Stimulated activated CD4-positive, alpha-beta T cell treated with anti-CD3 and anti-CD28 coated beads, Interleukin-1b, Interleukin-23, amount 100 ng/mL, for 1 hour (primary cell): ENCODE results near the gene HGF.

Experiments
- DNase-seq, 2 donors: peaks; one replicate each; pipeline ENCODE4 v3.0.0-alpha.2; 2020; ENCODE audit warnings: low read depth in 2 of 2

HGF gene

GRCh38 chr7:81682873-81683272, 87.0 kb downstream of the HGF start:
- DNase-seq = no peak

DNA sequence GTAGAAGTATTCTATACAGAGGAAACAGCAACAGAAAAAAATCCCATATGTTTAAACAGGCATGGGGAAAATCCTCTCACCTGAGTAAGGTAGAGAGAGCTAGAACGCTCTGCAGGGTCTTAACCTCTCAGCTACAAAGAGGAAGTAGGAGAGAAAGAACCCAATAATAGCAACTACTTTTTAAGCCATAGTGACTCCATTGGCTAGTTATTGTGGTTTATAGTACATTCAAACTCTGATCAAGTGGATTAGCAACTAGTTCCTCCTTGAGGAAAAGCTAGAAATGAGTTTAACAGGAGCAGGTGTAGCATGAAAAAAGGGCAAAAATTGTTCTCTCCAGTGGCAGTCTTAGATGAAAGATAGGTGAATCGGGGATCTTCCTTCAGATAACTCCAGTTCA, 89.7 kb downstream of the HGF start:
- DNase-seq = no peak

- DNase-seq = no peak
These were observed 93.0 kb downstream of the HGF start for GRCh38 chr7:81676813-81677212.

DNA sequence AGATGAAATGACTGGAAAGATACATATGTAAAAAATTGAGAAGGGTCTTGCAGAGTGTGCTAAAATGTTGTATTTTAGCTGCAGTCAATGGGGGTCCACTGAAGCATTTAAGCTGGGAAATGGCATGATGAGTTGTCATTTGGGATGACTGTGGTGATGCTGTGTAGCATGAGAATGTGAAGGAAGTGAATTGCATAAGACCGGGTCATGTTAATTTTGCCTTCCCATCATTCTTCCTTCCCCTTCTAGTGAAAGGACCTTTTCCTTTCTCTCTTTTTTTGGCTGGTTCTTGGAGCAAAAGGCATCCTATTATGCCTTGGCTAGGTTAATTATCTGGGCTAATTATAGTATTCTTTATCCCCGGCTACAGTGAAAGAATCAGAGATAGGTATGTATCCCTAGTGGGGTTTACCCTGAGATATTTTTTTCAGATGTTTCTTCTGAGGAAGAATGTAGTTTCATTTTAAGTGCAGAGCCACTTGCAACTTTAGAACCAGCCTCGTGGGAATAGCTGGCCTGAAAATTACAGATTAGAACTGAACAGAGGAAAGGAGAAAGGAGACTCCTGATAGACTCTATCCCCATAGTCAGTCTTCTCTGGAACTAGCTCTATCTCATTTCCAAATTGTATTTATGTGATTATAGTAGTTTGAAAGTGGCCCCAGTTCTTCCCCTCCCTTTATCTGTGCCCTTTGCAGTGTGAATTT, 93.6 kb downstream of the HGF start:
- no peak for DNase-seq

DNA sequence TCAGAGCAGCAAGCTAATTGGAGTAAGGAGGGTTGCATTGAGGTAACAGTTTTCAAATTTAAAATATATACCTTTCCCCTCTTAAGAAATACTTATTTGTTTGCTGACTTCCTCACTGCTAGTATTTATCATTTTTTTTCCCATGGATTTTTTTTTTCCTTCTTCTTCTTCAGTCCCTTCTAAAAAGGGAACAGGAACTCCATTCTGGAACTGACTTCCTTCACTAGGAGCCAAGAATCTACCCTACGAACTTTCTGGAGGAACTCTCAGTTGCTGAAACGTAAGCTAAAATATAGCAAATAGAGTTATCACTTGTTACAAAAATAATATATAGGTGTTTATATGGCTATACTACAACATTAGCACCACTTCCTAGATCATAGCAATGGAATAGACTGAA, 95.4 kb downstream of the HGF start:
- DNase-seq = no peak

- no peak for DNase-seq
These were observed 97.0 kb downstream of the HGF start for GRCh38 chr7:81672872-81673271.

GRCh38 chr7:81669476-81670105, 100.3 kb downstream of the HGF start:
- DNase-seq = no peak

- DNase-seq = no peak
These were observed 103.6 kb downstream of the HGF start for GRCh38 chr7:81666209-81666608.

DNA sequence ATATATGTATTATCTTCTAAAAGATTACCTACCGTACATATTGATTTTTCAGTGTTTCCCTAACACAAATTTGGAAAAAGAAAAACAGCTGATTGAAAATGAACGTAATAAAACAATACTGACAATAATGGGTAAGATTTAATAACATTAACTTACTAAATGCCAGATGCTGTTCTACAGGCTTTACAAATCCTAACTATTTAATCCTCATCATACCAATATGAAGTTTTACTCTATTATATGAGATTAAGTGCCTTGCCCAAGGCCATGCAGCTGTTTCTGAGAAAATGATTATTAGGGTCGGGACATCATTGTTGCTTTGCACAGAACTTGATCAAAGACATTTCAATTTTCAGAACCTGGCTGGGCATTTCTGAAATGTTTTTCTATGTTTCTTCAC, 104.6 kb downstream of the HGF start:
- DNase-seq = no peak

DNA sequence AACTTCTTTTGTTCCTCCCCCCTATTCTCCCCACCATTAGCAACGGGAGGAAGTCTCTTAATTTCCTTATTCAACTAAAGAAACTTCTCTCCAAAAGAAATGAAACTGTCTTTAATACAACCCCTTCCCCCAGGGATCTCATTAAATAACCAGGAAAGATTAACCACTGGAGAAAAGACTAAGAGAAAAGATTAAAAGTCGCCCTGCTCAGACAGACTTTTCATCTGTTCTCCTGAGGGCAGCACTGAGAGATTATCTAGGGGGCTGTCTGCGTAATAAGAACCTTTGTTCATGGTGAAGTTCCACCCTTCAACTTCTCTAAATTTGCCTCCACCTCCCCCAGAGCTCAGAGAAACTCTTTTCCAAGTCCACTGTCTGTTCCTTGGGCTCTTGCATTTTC, 105.5 kb downstream of the HGF start:
- DNase-seq = no peak

DNA sequence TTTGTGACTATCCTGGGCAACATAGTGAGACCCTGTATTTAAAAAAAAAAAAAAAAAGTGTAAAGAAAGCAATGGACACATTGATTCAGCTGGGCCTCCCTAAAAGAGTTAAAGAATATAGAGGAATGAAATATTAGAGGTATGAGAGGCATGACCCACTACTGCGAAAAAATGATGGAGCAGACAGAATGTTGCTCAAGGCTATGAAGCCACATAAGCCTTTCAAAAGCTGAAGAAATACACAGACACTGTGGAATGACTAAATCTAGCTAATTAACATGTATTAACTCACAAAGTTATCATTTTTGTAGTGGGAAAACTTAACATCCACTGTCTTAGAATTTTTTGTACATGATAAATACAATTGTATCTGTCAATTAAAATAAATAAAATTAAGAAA, 107.3 kb downstream of the HGF start:
- DNase-seq = no peak

DNA sequence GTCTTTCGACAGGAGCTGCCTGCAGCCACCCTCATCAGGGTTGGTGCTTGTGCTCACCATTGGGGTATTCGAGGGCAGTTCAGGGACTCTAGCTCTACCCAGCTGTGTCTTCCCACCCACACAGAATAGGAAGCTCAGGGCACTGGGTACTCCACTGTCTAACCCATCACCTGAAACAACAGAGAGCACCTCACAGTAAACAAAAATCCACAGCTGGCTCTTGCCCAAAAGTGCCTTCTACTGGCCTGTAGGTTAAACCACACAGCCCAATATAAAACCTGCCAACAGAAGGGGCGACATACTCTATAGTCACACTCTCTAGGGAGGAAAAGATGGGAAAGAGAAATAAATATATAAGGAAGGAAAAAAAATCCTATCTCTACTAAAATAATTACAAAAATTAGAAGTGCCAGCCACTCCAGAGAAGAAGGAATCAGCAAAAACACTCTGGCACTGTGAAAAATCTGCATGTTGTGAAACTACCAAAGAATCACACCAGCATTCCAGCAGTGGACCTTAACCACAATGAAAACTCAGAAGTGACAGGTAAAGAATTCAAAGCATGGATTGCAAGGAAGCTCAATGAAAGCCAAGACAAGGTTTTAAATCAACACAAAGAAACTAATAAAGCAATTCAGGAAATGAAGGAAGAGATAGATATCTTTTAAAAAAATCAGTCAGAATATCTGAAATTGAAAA, 110.0 kb downstream of the HGF start:
- DNase-seq = no peak

DNA sequence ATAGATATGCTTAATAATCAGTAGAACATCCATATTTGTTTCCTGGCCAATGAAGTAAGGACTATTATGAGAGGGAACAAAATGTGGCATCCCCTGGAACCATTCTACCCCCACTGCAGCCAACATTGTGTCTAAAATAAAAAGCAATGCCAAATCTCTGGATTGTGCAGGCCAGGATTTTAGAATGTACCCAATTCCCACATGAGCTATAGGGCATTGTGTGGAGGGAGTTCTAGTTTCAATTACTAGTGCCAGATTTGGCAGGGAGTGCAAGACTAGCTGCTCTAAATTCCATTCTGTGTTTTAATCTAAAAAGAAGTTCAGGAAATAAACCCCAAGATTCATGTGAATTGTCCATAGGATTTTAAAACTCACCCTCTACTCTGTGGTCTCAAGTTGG, 112.3 kb downstream of the HGF start:
- no peak for DNase-seq

DNA sequence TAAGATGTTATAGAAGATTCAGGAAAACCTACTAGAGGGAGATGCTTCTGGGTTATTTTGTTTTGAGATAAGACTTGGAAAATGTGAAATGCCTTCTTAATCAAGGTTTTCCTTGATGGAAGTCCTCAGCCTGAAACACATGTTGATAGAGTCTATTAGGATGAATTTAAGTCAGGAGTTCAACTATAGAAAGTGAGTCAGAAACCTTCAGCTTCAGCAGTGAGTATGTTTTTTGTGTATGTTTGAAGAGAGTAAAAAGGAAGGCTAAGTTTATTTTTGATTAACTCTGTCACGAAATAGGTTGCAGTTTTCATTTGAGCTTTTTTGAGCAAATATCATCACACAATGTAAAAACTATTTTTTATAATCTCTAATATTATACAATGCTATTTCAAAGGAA, 114.6 kb downstream of the HGF start:
- no peak for DNase-seq

DNA sequence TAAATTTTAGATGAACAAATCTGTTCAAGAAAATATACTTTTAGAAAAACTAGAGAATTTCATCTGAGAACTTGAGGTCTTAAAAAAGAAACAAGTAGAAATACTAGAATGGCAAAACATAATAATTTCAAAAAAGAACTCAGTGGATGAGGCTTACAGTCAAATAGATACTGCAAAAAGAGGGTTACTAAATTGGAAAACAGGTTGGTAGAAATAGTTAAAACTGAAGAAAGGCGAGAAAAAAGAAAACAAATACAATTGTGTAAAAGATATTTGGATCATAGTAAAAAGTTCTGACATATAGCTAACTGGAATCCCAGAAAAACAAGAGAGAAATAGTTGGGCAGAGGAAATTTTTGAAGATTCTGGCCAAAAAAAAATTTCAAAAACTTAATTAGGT, 117.6 kb downstream of the HGF start:
- no peak for DNase-seq
